ENCODE results near the gene IL1RAPL1.

Gene IL1RAPL1

DNA sequence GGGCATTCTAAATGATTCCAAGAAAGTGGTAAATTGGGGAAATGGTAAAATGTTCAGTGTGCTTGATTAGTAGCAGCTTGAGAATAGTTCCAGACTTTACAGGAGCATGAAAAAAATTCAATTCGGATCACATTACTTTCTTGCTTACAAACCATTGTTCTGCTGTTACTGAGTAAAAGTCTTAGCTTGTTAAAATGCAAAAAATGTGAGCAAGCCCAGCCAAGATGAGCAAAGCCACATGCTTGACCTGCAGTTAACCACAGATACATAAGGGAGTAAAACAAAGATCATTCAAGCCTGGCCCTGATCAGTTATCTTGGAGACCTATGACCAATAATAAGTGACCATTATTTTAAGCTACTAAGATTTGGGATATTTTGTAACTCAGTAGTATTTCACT is 1065.2 kb downstream of the IL1RAPL1 start:
- DNase-seq (ENCODE audit: low spot score) = no peak

DNA sequence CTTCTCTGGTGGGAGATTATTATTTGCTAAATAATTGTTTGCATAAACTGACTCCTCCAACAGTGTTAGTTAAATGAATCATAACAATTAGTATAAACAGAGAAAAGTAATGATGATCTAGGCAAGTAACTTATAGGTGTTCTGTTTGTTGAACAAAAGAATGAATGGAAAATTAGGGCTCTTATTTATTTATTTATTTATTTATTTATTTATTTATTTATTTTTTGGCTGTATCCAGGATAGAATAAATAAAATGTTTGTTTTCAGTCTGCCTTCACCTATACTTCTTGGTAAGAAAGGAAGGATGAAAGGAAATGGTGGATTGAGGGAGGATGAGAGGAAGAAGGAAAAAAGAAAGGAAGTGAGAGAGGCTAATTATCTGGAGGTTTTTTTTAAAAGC is 1066.5 kb downstream of the IL1RAPL1 start:
- DNase-seq (ENCODE audit: low spot score) = no peak

DNA sequence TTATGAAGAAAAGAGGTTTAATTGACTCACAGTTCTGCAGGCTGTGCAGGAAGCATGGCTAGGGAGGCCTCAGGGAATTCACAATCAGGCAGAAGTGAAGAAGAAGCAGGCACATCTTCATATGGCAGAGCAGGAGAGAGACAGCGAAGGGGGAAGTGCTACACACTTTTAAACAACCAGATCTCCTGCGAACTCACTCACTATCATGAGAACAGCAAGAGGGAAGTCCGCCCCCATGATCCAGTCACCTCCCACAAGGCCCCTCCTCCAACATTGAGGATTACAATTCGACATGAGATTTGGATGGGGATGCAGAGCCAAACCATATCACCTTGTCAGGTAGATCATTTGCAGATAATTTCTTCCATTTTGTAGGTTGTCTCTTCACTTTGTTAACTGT is 1072.7 kb downstream of the IL1RAPL1 start:
- no peak for DNase-seq (ENCODE audit: low spot score)

DNA sequence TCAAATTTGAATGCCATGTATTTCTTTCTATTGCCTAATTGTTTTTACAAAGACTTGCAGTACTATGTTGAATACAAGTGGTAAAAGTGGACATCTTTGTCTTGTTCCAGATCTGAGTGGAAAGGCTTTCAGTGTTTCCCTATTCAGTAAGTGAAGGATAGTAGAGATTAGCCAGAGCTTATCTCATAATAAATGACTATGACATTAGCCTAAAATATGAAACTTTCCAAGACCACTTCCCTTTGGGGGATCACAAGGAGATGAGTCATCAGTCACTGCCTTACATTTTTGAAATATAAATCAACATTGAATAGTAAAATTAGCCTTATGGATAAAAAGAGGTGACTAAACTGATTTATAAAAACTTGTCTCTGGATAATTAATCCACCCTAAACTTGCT is 1074.0 kb downstream of the IL1RAPL1 start:
- DNase-seq (ENCODE audit: low spot score) = no peak

DNA sequence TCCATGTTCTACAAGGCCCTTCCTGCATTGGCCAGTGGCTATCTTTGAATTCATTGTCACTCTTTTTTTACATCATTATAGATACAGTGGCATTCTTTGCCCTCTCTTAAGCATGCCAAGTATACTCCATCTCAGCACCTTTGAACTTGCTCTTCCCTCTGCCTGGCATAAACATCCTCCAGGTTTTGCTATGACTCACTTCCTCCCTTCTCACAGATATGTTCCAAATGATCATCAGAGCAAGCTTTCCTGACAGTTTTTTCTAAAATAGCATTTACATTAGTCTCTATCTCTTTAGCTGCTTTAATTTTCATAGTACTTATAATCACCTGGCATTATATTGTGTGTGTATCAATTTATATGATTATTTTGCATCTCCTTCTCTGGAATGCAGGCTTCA is 1074.9 kb downstream of the IL1RAPL1 start:
- no peak for DNase-seq (ENCODE audit: low spot score)

DNA sequence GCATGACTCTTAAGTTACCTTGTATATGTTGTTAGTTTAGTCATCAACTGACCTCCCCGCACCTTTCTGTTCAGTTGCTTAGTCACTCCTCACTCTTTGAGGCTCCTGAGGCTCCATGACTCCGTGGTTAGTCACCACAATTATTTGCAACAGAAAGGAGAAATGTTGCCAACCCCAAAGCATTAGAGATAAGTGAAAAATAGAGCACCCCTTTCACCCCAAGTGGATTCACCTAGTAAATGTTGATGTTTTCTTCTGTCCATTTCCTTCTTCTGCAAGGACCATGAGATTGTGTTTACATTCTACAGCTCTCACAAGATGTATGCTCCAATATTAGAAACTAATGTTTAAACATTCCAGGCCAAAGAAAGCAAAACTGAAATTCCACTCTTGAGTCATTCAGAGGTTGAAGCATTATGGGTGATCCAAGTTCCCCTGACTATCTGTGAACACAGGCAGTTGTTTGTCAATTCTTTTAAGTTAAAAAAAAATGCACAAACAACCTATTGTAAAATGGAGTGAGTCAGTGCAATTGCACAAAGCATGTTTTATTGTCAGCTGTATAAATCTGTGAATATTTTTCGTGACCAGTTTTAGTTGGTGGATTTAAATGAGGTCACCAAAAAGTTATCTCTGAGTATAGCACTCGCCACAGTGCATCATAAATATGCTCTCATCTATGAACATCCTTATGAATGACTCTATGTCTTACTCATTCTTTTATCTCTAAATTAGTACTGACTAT is 1075.7 kb downstream of the IL1RAPL1 start:
- no peak for DNase-seq (ENCODE audit: low spot score)

DNA sequence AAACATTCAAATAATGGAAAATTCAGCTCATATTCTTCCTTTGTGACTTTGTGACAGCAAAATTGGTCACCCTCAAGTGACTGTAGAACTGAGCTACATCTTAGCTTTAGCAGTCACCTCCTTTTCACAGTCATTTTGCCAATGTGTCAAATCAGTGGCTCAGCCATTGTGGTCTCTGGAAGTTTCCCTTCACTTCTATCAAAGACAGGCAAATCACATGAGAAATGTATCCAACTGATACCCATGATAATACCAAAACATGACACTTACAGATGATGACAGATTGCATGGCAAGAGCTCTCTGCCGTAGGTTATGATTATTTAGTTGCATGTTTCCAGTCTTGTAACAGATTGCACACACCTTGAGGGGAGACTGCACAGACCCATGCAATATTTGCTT is 1078.3 kb downstream of the IL1RAPL1 start:
- DNase-seq (ENCODE audit: low spot score) = no peak

DNA sequence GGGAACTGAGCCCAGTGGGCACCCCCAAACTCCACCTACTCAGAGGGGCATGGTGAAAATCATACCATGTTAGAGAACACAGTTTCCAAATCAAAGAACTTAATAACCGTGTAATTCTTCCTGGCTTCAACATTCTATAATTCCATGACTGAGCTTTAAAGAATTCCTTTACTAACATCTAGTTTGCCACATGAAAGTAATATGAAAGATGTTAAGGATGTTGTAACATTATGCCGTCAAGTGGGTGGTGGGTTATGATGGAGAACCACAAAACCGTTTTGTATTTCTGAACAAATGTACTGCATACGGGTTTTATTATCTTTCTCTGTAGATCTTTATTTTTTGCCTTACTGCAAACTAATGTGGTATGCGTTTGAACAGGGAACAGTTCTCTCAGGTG is 1079.1 kb downstream of the IL1RAPL1 start:
- DNase-seq (ENCODE audit: low spot score) = no peak

DNA sequence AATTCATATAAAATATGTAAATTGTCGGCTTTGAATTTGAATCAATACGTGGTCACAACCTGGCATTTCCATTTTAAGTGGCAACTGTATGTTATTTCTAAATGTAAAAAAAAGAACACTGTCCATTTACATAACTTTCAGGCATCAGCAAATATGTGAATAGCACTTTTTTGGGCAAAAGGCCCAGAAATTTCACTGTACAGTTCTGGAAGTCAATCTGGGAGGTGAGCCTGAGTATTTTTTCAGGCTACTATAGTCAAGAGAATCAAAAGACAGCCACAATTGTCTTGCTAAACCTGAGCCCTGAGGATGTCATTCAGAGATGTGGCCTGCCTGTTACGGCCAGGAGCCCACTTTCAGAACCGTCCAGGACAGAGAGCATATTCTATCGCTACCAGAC is 1084.2 kb downstream of the IL1RAPL1 start:
- no peak for DNase-seq (ENCODE audit: low spot score)

DNA sequence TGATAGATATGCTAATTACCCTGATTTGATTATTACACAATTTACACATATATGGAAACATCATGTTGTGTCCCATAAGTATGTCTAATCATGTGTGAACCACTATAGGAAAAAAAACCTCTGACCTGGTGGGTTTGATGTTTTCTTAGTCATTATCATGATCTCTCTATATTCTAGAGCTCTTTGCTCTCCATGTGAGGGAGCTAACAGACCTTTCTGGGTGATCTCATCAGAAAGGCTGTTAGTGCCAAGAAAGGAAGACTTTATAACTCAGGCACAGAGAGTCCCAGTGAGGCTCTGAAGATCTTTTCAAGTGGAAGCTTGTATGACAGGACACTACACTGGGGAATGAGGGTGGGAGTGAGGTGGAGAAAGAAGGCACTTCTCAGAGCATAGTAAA is 1100.4 kb downstream of the IL1RAPL1 start:
- DNase-seq (ENCODE audit: low spot score) = no peak

DNA sequence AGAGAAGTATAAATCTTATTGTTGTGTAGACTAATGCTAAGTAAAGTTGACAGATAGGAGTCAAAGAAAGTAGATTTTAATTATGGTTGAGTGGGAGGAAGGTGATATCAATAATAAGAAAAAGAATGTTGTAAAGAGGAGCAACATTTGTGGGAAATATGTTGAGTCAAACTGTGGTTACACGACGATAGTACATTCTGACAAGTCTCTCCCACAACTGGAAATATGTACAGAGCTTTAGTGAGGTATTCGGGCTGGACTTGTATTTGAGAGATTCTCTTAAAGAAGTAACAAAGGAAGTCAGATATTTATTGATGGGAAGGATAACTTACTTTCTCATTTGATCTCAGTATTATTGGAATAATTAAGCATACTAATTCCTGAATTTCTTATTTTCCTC is 1102.8 kb downstream of the IL1RAPL1 start:
- DNase-seq (ENCODE audit: low spot score) = no peak

DNA sequence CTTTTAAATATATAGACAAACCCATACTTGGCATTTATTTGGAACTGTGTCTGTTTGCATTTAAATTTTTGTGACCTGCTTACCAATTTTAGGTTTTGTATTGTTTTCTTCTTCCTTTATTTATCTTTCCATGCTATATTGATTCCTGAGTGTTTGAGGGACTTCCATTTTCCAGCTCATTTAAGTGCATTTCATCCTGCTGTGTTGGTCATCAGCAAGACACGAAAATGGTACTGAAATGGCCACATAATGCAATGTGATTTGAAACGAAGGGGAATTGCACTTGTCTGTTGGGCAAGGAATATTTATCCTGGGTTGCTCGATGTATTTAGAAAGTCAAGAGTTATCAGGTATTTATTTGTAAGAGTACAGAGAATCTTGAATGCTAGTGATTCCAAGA is 1103.8 kb downstream of the IL1RAPL1 start:
- DNase-seq (ENCODE audit: low spot score) = no peak

DNA sequence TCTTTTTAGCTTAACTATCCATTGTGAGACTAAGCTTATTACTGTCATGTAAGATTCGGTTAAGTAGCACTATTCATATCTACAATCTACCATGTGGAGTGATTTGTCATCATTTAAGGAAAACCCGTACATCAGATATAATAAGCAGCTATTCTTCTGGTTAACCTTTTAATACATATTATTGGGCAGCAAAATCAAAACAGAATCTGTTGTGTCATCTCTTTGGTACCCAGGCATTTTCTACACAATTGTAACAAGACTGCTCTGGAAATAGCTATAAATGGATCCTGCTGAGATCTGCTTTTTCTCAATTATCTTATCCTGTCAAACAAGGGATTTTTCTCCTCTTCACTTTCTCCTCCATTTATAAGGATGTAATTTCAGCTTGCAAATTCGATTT is 1106.7 kb downstream of the IL1RAPL1 start:
- no peak for DNase-seq (ENCODE audit: low spot score)

DNA sequence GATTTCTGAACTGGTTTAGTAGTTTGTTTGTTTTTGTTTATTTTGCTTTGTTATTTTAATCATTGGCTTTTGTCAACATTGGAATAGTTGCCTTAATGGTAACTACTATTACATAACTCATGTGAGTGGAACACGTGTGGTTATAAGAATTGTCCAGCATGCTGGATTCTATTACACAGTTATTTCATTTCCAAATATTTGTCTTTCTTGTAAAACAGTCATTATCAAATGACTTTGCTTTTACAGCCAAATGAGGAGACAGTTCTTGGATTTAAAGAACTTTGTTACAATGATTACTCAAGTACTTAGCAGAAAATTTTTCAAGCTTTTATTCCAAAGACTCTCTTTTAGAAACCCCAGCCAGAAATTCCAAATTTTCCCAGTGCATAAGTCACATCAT is 1112.0 kb downstream of the IL1RAPL1 start:
- DNase-seq (ENCODE audit: low spot score) = no peak

DNA sequence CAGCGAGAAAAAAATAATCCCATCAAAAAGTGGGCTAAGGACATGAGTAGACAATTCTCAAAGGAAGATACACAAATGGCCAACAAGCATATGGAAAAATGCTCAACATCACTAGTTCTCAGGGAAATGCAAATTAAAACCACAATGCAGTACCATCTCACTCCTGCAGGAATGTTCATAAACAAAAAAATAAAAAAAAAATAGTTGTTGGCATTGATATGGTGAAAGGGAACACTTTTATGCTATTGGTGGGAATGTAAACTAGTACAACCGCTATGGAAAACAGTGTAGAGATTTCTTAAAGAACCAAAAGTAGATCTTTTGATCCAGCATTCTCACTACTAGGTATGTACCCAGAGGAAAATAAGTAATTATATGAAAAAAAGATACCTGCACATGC is 1119.8 kb downstream of the IL1RAPL1 start:
- DNase-seq (ENCODE audit: low spot score) = no peak

DNA sequence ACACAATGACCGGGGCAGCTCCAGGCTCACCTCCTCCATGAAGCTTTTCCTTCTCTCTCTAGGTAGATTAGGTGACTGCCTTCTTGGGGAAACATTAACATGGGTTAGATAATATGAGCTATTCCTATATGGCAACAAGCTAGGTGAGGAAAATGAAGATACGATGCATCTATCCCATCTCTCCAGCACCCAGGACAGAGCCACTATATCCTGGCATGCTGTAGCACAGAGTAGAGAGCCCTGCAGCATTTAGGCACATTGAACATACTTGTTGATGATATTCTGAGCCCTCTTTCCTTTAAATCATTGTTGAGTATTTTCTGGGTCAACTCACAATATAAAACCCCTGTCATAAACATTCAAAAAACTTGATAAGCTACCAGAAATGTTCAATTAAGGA is 1133.9 kb downstream of the IL1RAPL1 start:
- no peak for DNase-seq (ENCODE audit: low spot score)

DNA sequence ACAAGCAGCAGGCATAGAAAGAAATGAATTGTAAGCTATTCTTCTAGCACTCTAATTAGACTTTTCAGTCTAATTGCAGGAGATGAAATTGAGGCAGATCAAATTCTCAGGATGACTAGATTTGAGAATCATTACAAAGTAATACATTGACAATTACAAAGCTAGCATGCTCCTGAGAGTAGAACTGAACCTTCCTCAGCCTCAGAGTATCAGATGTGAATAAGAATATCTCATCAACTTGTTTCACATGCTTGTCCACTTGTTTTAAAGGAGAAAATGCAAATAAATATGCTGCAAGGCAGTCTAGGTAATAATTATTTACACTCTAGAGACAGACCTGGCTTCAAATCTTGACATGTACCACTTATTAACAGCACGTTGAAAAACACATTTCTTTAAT is 1137.1 kb downstream of the IL1RAPL1 start:
- no peak for DNase-seq (ENCODE audit: low spot score)

DNA sequence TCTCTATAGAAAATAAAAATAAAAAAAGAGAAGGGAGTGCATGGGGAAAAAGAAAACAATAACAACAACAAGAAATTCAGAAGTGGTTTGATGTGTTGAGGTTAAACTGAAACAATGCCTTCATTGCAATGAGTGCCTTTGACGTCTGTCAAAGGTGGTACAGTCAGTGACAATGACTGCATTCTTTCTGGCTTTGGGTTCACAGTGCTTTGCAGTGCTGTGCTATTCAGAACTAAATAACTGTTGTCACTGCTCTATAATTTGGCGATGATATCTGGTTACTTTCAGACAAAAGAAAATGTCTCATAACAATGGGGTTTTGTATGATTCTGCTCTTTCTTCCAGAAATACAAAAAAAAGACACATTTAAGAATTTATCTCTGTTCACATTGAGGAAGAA is 1139.6 kb downstream of the IL1RAPL1 start:
- no peak for DNase-seq (ENCODE audit: low spot score)

DNA sequence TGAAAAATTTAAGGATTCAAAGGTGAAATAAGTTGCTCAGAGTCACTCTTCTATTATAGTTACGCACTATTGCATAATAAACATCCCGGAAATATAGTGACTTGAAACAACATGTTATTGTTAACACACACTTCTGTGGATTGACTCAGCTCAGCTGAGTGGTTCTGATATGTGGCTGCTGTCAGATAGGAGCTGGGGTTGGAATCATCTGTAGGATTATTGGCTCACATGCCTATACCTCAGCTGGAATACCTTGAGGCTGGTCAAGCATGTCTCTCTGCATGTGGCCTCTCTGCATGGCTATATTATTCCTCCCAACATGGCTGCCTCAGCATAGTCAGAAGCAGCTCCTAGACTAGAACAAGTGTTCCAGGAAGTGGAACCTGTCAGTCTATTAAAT is 1141.4 kb downstream of the IL1RAPL1 start:
- no peak for DNase-seq (ENCODE audit: low spot score)

DNA sequence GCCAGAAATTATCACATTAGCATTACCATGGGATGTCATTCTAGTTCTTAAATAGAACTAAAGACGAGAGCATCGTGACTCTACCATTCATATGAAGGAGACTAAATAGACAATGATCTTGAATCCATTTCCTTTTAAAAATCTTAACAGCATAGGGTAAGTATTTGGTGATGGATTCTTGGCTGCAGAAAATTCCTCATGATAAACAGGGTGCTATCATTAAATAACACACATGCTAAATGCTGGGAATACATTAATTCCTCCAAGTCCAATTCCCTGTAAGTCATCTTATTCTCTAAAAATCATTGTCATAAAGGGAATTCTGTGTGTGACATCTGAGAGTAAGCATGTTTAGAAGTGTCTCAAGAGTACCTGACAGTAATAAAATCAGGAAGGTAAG is 1157.7 kb downstream of the IL1RAPL1 start:
- no peak for DNase-seq (ENCODE audit: low spot score)

DNA sequence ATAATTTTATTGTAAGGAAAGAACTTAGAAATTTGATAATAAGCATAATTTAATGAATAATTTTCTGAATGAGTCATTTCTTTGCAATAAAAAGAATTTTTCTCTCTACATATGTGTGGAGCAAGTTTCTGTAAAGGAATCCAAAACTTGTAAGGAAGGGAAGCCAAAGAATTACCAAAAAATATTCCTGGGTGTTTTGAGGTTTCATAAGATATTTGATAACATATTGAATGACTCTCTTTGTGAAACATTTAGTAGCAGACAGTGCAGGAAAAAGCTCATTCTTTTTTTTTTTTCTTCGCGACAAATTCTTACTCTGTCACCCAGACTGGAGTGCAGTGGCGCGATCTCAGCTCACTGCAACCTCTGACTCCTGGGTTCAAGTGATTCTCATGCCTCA is 1159.1 kb downstream of the IL1RAPL1 start:
- DNase-seq (ENCODE audit: low spot score) = no peak

DNA sequence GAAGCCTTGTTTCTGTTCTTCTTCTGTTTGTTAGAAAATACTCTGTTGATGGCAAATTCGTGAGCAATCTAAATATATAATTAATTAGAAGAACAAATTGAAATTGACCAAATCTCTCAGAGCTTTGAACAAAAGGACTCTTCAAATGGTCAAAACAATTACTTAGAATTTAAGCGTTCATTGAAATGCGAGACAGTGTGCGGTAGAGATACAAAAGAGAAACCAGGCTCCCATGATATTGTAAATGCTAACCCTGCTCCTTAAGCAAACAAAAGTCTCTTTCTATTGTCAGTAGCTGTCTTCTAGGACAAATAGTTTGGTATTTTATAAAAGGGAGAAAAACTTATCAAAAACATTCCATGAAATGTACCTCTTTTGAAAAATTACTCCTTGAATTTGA is 1174.8 kb downstream of the IL1RAPL1 start:
- DNase-seq (ENCODE audit: low spot score) = no peak

DNA sequence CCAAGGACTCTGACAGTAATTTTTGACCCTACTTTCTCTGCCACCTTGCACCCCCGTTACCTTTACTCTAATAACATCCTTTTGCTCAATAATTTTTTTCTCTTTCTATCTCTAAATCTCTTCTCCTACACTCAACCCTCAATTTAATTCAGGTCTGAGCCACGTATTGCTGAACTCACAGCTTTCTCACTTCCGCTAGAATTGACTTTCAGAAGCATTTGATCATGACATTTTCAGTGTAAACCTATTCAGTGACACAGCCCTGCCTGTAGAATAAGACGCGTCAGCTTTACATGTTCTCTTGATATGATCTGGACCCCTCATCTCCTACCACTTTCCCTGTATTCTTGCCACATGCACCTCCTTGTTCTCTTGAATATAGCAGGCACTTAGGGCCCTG is 1188.6 kb downstream of the IL1RAPL1 start:
- no peak for DNase-seq (ENCODE audit: low spot score)

DNA sequence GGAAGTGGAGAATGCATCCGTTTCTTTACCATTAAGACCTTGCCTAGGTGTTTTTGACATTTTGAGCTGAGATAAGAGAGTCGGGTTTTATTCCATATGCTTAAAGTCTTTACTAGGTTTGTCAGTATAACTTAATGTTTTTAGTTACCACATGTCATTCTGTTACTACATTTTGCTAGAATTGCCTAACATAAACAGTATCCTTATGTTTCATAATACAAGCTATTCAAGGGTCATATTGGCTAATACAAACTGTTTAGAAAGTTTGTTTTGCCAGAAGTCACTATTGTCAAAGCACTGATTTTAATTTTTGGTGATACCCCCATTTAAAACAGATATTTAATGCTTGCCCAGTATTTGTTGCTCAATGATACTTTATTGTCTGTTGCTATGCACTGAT is 1200.4 kb downstream of the IL1RAPL1 start:
- no peak for DNase-seq (ENCODE audit: low spot score)
